Skeletal muscle cell (primary cell): ENCODE results near the gene ARHGEF17.

Source experiments
- DNase-seq: peaks from one replicate; pipeline ENCODE4 v3.0.0-alpha.2; 2010; ENCODE audit warnings: low read depth
- H3K4me3 ChIP-seq: 2 replicates; pipeline ENCODE4 v1.5.1; 2011; ENCODE audit warnings: low read depth, mild to moderate bottlenecking, control low read depth, low read length, moderate library complexity

Gene ARHGEF17

DNA sequence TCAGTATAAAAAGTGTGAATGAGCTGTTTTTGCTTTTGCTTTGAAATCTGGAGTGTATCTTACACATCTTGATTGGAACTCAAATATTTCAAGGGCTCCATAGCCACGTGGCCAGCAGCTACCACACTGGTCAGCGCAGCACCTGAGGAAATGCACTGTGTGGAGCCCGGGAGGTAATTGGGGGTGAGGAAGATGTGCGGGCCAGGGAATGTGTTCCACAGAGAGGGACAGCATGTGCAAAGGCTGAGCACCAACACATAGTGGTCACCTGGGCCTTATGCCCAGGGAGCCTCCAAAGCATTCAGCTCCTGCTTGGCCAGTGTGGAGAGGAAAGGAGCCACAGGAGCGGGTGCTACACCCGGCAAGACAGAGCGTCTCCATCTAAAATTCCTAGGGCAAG is 88.9 kb downstream of the ARHGEF17 start:
- no peak for DNase-seq
- H3K4me3 ChIP-seq: no peak overlapping the region

DNA sequence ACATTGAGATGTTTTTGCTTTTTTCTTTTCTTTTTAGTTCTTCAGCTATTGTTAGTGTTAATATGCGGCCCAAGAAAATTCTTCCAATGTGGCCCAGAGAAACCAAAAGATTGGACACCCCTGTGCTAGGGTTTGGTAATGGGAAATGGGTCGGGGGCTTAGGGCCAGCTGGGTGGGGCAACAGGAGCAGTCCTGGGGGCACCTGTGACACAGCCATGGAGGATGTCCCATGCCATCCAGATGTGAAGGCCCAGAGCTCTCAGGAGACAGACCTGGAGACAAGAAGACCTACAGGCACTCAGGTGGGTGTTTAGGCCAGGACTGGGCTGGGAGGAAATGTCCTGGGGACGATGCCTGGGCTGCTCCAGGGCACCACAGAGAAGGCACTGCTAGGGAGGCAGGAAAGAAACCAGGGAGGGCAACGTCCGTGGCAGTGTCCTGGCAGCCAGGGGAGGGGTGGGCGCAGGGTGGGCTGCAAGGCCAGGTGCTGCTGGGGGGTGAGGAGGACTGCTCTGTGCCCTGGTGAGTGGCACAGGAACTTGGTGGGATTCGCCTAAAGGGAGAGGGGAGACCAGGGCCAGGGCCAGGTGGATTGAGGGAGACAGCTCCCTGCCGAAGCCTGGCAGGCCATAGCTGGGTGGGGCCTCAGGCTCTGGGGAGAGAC is 89.5 kb downstream of the ARHGEF17 start:
- DNase-seq: no peak
- H3K4me3 ChIP-seq: no peak overlapping the region

DNA sequence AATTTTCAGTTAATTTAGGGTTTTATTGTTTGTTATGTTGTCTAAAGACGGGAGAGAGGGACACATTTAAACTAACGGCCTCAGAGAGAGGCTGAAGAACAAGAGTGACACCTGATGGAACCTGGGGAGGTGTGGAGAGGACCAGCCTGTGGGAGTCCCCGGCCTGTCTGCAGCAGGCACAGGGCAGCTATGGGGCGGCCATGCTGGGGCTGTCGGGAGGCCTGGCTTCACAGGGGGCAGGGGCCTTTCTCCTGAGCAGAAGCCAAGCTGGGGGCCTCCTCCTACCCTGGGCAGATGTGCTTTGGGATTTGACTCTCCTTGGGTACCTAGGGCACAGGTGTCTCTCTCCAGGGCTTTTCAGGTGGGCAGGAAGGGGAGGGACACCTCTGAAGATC is 90.1 kb downstream of the ARHGEF17 start:
- no peak overlapping the region for H3K4me3 ChIP-seq
- no peak for DNase-seq

DNA sequence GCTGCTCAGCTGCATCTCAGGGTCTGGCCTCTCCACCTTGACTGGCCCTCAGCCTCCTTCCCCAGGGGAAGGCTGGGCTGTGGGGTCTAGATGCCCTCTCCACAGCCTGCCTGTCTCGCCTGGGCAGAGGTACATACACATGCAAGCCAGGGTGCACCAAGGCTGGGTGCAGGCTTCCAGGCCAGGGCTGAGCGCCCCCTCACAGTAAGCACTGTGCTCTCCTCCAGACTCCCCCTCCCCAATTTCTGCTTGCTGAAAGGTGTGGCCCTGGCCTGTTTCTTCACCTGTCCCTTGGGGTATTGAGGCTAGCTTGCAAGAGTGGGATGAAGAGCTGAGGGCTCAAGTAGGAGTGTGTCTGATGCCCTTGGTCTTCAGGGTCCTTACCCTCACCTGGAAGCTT is 90.6 kb downstream of the ARHGEF17 start:
- DNase-seq: no peak
- H3K4me3 ChIP-seq: no peak overlapping the region

DNA sequence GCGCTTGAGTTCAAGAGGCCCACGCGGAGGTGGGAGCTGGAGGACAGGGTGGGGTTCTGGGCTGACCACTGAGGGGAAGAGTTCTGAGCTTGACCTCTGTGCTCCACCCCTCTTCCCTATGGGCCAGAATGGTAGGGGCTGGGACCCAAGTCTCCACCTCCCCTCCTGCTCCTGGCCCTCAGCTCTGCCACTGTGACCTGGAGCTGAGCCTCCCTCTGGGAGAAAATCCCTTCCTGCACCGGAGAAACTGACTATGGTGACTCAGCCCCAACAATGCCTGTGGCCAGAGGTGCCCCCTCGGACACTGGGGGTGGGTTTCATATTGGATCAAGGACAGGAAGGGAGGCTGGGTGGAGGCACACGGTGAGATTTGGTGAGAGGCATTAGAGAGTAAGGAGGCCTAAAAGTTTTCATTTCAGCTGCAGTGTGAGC is 91.1 kb downstream of the ARHGEF17 start:
- DNase-seq: no peak
- no peak overlapping the region for H3K4me3 ChIP-seq

DNA sequence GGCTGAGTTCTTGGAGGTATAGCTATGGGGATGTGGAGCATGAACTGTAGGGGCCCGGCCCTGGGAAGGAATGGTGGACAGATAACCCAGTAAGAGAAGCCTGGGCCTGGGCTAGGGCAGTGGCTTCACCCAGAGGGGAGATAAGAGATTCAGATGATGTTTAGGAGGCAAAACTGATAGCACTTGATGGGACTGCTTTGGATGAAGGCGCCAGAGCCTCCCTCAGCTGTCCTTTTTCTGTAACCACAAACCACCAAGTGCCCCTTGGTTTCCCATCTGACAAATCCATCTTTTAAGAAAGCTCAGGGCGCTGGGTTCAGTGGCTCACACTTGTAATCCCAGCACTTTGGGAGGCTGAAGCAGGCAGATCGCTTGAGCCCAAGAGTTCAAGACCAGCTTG is 91.6 kb downstream of the ARHGEF17 start:
- H3K4me3 ChIP-seq: no peak overlapping the region
- no peak for DNase-seq

DNA sequence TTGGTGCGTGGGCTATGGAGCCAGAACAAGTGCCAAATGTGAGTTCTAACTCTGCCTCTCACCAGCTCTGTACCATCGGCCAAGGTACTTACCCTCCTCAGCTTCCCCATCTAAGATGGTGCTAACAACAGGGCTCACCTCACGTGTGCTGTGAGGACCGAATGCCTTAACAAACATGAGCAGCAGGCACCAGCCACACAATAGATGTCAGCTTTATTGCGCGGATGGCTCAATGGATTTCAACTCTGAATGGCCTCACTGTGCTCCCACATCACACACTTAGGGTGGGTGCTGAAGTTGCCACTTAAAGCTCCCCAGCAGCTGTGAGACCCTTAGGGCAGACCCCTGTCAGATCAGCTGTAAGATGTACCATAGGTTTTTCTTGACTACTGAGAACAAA is 92.2 kb downstream of the ARHGEF17 start:
- DNase-seq: no peak
- H3K4me3 ChIP-seq: no peak overlapping the region

DNA sequence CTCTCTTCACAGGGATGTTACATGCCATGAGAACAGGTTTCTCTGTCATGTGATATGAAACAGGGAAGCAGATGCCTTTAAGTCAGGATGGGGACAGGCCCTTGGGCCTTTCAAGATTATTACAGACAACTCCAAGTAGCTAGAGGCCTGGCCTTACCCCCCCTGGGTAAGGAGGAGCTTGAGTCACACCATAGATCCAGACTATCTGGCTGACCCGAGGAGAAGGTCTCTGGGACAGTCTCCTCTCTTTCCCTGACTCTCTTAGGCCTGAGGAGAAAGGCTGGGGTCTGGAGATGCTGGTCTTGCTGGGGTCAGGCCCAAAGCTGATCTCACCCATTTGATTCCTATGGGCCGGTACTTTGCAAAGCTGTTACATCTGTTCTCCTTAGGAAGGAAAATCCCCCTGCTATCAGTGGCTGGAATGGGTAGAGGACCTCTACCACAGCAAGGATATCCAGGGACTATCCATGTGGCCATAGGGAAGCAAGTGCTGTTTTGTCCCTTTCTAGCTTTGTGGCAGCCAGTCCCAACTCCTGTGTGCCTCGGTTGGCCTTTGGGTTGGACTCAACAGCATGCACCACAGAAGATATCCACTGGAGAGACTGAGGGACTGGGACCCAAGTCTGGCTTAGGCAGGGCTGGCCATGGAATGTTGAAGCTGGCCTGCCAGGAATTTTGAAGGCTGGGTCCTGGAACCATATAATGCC is 93.3 kb downstream of the ARHGEF17 start:
- DNase-seq: no peak
- no peak overlapping the region for H3K4me3 ChIP-seq

DNA sequence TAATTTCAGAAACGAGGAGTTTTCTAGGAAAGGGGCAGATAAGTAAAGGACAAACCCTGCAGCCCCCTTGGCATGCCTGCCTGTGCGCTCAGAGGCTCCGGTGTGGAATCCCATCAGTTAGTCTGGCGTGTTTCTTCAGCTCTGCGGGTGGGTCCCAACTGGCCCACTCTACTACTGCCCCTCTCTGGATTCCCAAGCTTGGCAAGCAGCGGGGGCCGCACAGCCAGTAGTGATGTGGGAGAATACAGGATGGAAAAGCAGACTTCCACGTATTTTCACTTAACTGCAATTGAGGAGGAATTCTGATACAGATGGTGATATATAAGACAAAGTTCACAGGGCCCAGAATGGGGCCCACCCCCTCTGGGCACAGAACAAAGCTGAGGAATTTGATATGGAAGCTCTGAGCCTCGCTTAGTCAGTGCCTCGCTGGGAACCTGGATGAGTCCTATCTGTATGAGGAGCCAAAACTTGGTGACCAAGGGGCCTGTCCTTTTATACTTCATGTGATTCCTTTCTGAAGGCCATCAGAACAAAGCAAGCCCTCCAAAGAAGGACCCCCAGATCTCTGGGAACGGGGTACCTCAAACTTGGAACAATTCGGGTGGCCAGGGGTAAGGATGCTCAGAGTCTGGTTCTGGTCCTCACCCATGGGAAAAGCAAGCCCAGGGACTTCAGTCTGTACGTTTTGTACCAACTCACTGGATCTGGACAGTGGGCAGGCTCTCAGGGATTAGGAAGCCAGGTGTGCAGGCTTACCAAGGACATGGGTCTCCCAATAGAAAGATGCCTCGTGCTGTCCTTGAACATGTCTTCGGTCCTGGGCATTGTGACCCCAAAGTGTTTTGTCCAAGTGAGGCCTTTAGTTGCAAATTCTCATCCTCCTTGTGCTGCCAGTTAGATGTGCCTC is 94.1 kb downstream of the ARHGEF17 start:
- no peak for DNase-seq
- H3K4me3 ChIP-seq: no peak overlapping the region

DNA sequence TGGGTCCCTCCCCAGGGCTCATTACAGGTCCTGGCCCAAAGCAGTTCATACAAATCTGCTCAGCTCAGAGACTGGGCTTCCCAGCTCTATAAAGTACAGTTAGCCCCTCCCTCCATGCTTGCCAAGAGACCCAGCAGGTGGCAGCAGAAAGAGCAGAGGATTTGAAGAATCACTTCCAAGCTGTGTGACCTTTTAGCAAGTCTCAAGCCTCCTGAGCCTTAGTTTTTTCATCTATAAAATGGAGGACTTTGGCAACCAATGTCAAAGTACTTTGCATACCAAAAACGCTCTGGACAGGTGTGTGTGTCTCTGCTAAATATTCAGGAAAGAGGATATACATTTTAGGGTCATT is 94.7 kb downstream of the ARHGEF17 start:
- DNase-seq: no peak
- no peak overlapping the region for H3K4me3 ChIP-seq

DNA sequence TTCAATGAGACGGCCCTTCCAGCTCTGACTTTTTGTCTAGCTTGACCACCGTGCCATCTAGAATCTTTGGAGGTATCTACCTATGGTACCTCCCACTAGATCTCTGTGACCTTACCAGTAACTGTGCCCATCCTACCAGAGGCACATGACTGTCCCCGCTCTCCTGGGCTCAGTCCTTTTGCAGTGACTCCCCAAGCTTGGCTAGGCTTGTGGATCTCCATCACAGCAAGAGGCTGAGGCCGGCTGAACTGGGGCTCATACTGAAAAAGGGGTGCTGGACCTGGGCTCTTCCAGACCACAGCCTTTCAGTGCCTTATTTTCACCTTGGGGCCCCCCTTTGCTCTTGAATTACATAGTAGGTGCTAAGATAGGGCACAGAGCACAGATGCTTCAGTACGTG is 95.5 kb downstream of the ARHGEF17 start:
- no peak overlapping the region for H3K4me3 ChIP-seq
- DNase-seq: no peak

DNA sequence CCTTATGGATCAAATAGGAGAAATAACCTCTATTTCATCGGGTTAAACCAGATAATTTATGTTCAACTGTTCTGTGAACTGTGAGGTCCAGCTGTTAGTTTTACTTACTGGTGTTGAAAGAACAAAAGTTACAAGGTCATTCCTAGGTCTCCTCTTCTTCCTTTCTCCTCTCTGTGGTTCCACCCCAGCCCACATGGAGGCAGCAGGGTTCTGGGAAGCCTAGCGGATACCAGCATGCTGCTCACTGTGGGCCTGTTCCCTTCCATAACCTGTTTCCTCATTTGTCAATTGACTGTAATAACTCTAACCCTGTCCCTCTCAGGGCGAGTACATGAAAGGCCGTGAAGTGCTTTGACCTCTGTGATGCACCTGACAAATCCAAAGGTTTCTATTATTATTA is 96.0 kb downstream of the ARHGEF17 start:
- DNase-seq: no peak
- no peak overlapping the region for H3K4me3 ChIP-seq

DNA sequence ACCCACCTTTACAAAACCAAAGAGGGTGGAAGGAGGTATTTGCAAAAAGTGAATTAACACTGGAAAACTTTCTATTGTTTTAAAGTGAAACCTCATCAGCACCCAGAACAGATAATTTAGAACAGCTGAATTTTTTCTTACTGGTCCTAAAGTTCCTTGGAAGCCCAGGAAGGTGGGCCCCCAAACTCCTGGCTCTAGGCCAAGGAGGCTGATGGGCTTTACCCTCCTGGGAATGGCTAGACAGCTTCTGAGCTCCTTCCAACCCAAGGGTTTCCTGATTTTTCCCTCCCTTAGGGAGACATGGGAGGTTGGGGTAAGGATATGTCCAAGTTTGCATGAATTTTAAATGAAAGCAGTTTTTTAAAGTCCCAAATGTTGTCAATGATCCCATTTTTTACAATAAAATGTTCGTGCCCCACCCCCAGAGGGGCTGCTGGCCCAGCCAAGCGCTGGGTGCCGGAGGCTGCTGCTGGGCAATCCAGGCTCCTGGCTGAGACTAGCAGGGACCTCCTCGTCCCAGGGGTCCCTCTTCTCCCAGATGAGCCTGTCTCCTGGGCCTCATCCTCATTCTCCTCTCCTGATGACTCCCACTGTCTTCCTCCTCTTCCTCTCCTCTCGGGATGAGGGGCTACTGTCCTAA is 96.5 kb downstream of the ARHGEF17 start:
- no peak overlapping the region for H3K4me3 ChIP-seq
- DNase-seq: no peak

DNA sequence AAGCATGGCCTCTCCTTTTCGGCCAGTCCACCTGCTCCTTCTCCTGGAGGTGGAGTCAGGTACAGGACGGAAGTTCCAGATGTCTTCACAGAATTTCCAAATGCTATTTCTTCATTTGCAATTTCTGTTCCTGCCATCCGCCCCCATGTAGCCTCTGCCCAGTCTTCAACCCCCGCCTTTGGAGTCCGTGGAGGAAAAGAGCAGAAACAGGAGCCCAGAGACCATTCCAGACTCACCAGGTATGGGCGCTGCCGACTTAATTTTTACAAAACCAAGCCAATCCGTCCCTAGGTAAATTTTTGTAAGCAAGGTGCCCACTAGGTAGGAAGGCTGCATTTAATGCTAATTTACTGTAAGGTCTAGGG is 97.1 kb downstream of the ARHGEF17 start:
- no peak for DNase-seq
- H3K4me3 ChIP-seq: no peak overlapping the region

DNA sequence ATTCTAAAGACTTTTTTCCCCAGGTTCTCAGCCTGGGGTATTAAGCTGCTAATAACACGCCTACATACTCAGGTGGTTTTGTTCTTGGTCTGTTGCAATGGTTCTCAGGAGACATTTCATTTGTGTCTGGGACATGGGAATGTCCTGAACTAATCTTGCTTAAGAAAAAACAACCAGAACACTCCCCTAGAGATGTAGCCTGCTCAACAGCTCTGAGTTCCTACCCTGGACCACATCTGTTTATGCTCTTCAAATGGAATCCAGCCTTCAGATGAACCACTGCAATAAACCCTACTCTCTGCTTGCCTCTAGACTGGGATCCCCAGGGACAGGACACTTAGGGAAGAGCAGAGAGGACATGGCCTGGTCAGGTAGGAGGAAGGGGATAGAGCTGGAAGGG is 98.1 kb downstream of the ARHGEF17 start:
- H3K4me3 ChIP-seq: no peak overlapping the region
- DNase-seq: no peak

DNA sequence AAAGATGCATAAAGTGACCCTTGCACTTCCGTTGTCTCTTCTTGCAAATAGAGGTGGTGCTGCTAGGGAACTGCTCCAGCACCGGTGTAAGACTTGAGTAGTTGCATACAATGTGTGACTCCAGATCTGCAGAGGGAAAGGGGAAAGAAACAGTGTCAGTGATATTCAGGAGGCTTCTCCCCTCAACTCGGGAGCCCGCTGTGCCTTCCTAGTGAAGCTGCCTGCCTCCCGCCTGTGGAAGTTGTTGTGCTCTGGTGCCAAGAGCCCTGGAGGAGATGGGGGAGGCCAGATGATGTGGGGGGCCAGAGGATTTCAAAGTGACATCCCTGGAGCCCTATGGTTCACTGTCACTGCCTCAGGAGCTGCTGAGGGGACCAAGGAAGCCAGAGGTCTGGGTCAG is 98.5 kb downstream of the ARHGEF17 start:
- no peak overlapping the region for H3K4me3 ChIP-seq
- no peak for DNase-seq

DNA sequence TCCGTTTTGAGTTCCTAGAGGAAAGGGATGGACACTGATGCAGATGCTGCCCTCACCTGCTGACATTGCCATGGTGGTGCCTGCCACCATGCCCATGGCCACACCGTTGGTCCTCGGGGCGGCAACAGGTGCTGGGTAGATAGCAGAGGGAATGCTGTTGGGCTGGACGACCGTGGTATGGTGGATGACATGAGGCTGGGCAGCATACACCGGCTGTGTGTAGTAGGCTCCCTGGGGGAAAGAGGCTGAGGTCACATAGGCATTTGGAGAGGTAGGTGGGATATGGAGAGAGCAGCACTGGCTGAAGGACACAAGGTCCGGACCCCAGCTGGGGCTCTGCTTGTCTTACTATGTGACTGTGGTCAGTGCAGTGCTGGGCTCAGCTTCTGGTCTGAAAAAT is 101.4 kb downstream of the ARHGEF17 start:
- H3K4me3 ChIP-seq: no peak overlapping the region
- no peak for DNase-seq

DNA sequence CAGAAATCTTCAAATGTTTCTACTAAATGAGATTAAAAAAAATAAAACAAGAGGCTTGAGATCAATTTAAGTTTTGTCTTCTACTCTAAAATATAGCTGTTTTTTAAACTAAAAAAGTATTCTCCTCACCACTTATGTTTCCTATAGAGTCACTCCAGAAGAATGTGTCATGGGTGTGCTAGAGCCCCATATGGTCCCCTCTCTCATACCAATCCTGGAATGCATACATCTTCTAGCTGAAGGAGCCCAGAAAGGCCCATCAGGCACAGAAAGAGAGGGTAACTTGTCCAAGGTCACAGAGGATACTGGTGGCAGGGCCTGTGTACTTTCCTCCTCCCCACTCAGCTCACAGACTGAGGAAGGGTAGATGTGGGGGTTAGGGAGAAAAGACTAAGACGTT is 102.6 kb downstream of the ARHGEF17 start:
- DNase-seq: no peak
- H3K4me3 ChIP-seq: no peak overlapping the region

DNA sequence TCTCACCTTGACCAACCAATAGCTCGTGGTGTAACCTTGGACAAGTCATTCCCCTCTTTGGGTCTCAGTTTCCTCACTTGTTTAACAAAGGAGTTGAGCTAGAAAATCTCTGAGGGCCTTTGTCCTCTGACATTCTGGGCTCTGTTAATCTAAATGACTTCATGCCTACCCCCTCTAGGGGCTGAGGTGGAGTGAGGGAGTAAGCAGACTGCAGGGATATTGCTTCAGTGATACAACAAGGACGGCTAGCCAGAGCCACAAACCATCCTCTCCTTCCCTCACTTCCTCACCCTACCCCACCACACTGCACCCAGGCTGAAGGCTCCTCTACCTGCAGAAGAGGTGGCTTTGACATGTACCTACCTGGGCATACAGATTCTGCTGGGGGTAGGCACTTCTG is 103.0 kb downstream of the ARHGEF17 start:
- H3K4me3 ChIP-seq: no peak overlapping the region
- no peak for DNase-seq

DNA sequence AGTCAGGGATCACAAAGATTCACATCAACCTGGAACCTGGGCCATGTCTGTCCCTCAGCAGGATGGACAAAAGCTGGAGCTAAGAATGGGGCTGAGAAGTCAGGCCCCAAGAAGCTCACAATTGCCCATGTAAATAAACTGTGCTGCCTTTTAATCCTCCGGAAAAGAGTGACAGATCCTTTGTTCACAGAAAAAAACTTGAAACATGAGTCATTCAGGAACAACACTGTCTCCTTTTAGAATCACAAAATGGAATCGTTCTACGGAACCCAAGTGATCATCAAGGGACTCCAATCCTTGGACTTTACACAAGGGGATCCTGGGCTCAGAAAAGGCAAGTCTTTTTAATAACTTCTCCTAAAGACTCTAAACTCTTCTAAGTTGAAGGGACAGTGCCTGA is 104.2 kb downstream of the ARHGEF17 start:
- no peak for DNase-seq
- H3K4me3 ChIP-seq: no peak overlapping the region
